ENCODE measurements around the gene DNASE1L1.

Gene DNASE1L1

GRCh38 chrX:154365997-154366665 lies 42.9 kb downstream of the DNASE1L1 start:
- no peak for DNase-seq

GRCh38 chrX:154365052-154365600 lies 43.9 kb downstream of the DNASE1L1 start:
- DNase-seq = no peak

- no peak for DNase-seq
These were observed 45.2 kb downstream of the DNASE1L1 start for GRCh38 chrX:154363706-154364439.

- no peak for DNase-seq
These were observed 46.8 kb downstream of the DNASE1L1 start for GRCh38 chrX:154362085-154362742.

- DNase-seq = no peak
These were observed 48.8 kb downstream of the DNASE1L1 start for GRCh38 chrX:154360155-154360713.

- no peak for DNase-seq
These were observed 49.5 kb downstream of the DNASE1L1 start for GRCh38 chrX:154359362-154360154.

- no peak for DNase-seq
These were observed 50.2 kb downstream of the DNASE1L1 start for GRCh38 chrX:154358829-154359228.

- no peak for DNase-seq
These were observed 51.0 kb downstream of the DNASE1L1 start for GRCh38 chrX:154358011-154358410.

GRCh38 chrX:154357205-154357604 lies 51.8 kb downstream of the DNASE1L1 start:
- no peak for DNase-seq

GRCh38 chrX:154356596-154356995 lies 52.5 kb downstream of the DNASE1L1 start:
- no peak for DNase-seq

GRCh38 chrX:154355776-154356140 lies 53.3 kb downstream of the DNASE1L1 start:
- no peak for DNase-seq

GRCh38 chrX:154355094-154355775 lies 53.8 kb downstream of the DNASE1L1 start:
- no peak for DNase-seq

- no peak for DNase-seq
These were observed 54.5 kb downstream of the DNASE1L1 start for GRCh38 chrX:154354516-154354915.

GRCh38 chrX:154354013-154354412 lies 55.0 kb downstream of the DNASE1L1 start:
- no peak for DNase-seq

- DNase-seq = no peak
These were observed 55.7 kb downstream of the DNASE1L1 start for GRCh38 chrX:154353172-154353843.

- no peak for DNase-seq
These were observed 56.6 kb downstream of the DNASE1L1 start for GRCh38 chrX:154352466-154352865.

GRCh38 chrX:154352012-154352401 lies 57.0 kb downstream of the DNASE1L1 start:
- no peak for DNase-seq
